Measurements from ENCODE around the gene IRF4. TPM values are rescaled to one million over a fixed set of nuclear protein-coding genes. Genes with fewer than 3 reads are reported as not detected.

Gene IRF4
- polyA plus RNA-seq, result under 1 TPM; 0.41 to 0.98 (median 0.51) TPM

DNA sequence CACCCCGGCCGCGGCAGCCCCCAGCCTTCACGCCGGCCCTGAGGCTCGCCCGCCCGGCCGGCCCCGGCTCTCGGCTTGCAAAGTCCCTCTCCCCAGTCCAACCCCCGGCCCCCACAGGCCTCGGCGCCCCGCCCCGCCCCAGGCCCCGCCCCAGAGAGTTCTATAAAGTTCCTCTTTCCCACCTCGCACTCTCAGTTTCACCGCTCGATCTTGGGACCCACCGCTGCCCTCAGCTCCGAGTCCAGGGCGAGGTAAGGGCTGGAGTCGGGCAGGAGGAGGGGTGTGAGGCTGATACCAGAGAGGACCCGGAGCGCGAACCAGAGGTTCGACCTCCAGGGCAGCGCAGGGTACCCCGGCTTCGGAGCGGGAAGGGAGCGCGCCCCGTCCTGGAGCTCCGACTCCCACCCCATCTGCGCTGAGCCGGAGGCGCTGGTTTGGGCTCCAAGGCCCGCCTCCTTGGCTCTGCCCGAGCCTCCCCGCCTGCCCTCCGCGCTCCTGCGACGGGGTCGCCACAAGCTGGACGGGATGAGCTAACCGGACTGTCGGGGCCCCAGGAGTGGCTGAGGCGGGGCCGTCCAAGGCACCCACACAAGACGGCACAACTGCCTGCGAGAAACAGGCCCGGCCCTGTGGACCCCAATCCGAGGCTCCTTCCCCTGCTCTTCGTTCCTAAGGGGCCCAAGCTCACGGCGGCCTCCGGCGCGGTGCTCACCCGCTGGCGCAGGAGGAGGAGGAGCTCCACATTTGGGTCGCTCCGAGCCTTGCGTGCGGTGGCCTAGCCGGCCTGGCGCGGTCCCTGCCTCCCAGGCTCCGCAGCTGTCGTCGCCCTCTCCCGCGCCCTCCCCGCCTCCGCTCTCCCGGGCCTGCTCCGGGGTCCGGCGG lies at the start of gene IRF4:
TSS of gene IRF4 (plus strand) at position 194 of the 882 bp plus-strand sequence. CDS start 1,401 bp downstream, outside the sequence.
- peak within 1 kb of the TSS; percentile 89 to 96 (median 92) for H3K4me3 Mint-ChIP-seq
- H3K27me3 Mint-ChIP-seq (ENCODE audit: low read depth in 3 of 3), result peaks cover 13 to 22% (median 14%) of the 10 kb centered on the region in 3 donors
- H3K27ac Mint-ChIP-seq, result peak within 1 kb of the TSS in 4 of 6 donors; percentile 73 to 92 (median 77)
- H3K4me1 Mint-ChIP-seq, result peaks cover 25 to 29% of the 10 kb centered on the region in 2 donors
- DNase-seq, result peak; percentile 12 to 42 (median 18)
- H3K36me3 Mint-ChIP-seq, result peaks cover 0 to 8% (median 7%) of the 10 kb centered on the region in 3 donors
- no peaks in the 10 kb centered on the region for H3K9me3 Mint-ChIP-seq

DNA sequence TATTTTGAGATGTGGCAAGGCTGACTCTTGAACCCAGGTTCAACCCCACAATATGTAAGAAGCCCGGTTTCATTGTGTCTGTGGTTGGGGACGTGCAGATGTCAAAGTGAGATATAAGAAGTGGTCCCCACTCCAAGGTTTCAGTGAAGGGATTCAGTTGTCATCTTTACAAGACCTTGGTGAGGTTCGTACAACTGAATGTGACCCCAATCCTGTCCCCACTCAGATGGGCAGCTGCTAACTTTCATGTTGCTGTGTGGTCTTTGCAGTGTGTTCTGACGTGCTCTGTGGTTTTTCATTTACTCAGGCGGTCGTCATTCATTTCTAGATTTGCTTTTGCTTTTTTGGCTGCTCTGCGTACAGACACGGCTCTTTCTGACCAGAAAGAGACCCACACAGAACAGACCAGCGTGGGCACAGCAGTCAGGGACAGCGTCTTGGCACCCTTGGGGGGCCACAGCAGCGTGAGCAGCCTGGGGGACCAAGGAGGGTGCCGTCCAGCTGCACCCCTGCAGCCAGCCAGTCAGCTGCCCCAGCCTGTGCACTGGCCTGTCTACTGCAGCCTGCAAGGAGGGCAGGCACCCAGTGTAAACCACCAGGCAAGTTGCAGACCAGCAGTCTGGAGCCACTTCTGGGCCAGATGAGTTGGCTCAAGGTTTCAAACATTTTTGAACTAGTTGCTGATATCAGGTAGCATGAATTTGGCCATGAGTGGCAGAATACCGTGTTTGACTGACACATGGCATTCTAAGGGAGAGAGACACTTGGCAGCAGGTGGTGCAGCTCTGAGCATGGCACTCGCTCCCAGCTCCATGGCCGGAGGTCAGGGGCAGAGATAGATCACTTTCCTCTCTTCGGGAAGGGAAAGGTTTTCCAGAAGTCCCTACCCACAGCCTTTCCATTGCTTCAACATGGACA lies 49.4 kb upstream of the IRF4 start:
- H3K4me3 Mint-ChIP-seq, result peak overlapping the region; percentile 34 to 84 (median 58)

DNA sequence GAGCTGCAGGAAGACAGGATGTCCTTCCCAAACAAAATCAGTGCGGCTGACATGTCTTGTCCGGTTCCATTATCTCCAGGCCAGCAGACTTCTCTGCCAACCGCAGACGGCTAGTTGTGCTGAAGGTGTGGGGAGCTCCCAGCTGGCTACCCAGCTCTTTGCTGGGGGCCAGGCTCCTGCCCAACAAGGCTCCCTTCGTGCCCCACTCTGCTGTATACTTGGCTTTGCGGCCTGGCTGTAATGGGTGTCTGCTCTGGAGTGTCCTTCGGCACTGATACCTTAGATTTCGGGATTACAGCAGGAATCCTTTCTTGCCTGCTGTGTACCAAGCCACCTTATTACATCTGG lies 48.7 kb upstream of the IRF4 start:
- H3K4me3 Mint-ChIP-seq, result peak overlapping the region in 2 of 5 donors; percentile 34 to 84
- peaks cover 0 to 3% (median 0%) of the 10 kb centered on the region in 6 donors for H3K9me3 Mint-ChIP-seq

More for the DNA sequence above, 49.4 kb upstream of the IRF4 start:
- peak; percentile 74 to 86 (median 79) for DNase-seq
- Mint-ChIP-seq H3K36me3 (peaks cover 7 to 29% (median 8%) of the 10 kb centered on the region in 3 donors), H3K9me3 (peaks cover 0 to 3% (median 0%) of the 10 kb centered on the region in 6 donors), H3K27me3 (ENCODE audit: low read depth in 3 of 3) (peaks cover 2 to 8% (median 7%) of the 10 kb centered on the region in 3 donors), H3K27ac (peak overlapping the region; percentile 75 to 97 (median 86)), H3K4me1 (peaks cover 54 to 61% of the 10 kb centered on the region in 2 donors)

DNA sequence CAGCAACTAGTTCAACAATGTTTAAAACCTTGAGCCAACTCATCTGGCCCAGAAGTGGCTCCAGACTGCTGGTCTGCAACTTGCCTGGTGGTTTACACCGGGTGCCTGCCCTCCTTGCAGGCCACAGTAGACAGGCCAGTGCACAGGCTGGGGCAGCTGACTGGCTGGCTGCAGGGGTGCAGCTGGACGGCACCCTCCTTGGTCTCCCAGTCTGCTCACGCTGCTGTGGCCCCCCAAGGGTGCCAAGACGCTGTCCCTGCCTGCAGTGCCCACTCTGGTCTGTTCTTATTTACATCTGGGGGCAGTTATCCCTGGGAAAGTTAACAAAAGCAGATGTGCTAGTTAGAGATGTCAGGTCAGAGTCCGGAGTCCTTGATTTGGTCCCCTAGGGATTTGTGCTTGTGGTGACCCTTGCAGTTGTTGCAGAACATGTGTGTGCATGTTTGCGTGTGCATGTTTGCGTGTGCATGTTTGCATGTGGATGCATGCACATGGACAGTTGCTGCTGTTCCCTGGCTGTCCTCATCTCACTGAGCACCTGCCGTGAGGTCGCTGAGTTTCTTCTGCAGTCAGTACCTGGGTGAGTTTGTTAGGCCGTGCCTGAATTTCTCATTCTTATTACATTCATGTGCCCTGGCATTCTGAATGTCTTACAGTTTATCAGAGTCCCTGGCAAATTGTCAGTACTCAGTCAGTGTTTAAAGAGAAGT lies 48.2 kb upstream of the IRF4 start:
- H3K27me3 Mint-ChIP-seq (ENCODE audit: low read depth in 3 of 3), result peaks cover 3 to 9% (median 7%) of the 10 kb centered on the region in 3 donors
- peaks cover 0 to 3% (median 0%) of the 10 kb centered on the region in 6 donors for H3K9me3 Mint-ChIP-seq
- H3K27ac Mint-ChIP-seq, result peak overlapping the region in 5 of 6 donors; percentile 11 to 97 (median 44)
- DNase-seq, result no peak
- peaks cover 14 to 39% (median 19%) of the 10 kb centered on the region in 3 donors for H3K36me3 Mint-ChIP-seq
- H3K4me1 Mint-ChIP-seq, result peaks cover 42 to 51% of the 10 kb centered on the region in 2 donors
- H3K4me3 Mint-ChIP-seq, result peak overlapping the region in 1 of 5 donors; percentile 22

More for the DNA sequence above, 48.7 kb upstream of the IRF4 start:
- Mint-ChIP-seq H3K27ac (peak overlapping the region; percentile 75 to 97 (median 86)), H3K27me3 (ENCODE audit: low read depth in 3 of 3) (peaks cover 3 to 8% (median 7%) of the 10 kb centered on the region in 3 donors), H3K36me3 (peaks cover 11 to 35% (median 13%) of the 10 kb centered on the region in 3 donors), H3K4me1 (peaks cover 48 to 54% of the 10 kb centered on the region in 2 donors)
- no peak for DNase-seq

DNA sequence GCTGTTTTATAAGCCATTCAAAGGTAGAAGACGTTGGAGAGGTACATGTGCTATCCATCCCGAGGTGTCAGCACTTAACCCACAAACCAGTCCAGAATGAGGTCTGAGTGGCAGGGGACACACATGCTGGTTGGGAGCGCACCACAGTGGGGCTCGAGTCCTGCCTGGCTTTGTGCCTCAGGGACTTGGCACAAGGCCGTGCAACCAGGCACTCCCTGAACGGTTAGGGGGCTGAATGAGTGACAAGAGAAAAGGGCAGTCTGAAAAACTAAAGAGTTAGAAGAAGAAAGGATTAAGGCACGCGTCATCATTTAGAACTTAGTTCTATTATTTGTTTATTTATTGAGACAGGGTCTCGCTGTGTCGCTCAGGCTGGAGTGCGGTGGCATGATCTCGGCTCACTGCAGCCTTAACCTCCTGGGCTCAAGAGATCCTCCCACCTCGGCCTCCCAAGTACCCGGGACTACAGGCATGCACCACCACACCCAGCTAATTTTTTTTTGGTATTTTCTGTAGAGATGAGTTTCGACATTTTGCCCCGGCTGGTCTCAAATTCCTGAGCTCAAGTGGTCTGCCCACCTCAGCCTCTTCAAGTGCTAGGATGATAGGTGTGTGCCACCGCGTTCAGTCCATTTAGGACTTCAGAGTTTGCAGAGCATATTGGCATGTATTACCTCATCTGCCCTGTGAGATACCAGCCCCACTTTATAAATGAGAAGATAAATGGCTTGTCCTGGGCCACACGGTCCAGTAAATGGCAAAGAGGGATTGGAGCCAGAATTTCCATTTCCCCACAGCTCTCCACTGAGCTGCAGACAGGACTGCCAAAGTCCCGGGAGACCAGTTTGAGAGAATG lies 47.4 kb upstream of the IRF4 start:
- peak overlapping the region in 5 of 6 donors; percentile 11 to 85 (median 44) for H3K27ac Mint-ChIP-seq

DNA sequence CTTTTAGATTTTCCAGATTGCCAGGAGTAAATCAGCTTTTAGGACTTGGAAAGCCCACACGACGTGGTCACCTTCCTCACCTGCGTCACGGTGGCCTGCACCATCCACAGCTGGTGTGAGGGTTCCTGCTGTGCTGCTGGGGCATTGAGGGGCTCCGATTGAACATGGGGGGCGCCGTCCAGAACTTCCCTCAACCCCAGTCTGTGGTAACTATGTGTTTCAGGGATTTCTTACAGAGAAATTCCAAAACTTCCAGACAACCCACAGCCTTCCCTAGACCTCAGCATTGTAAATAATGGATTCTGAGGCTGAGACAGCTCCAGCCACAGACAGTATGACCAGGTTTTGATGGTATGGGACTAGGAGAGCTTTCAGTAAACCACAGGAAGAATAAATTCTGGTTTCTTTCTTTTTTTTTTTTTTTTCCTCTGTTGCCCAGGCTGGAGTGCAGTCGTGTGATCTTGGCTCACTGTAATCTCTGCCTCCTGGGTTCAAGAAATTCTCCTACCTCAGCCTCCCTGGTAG lies 46.7 kb upstream of the IRF4 start:
- peaks cover 27 to 36% of the 10 kb centered on the region in 2 donors for H3K4me1 Mint-ChIP-seq

More for the DNA sequence above, 47.4 kb upstream of the IRF4 start:
- Mint-ChIP-seq H3K27me3 (ENCODE audit: low read depth in 3 of 3) (peaks cover 3 to 10% (median 7%) of the 10 kb centered on the region in 3 donors), H3K4me3 (no peak overlapping the region), H3K4me1 (peaks cover 34 to 43% of the 10 kb centered on the region in 2 donors), H3K9me3 (peaks cover 0 to 3% (median 0%) of the 10 kb centered on the region in 6 donors), H3K36me3 (peaks cover 20 to 45% (median 25%) of the 10 kb centered on the region in 3 donors)
- DNase-seq, result no peak

DNA sequence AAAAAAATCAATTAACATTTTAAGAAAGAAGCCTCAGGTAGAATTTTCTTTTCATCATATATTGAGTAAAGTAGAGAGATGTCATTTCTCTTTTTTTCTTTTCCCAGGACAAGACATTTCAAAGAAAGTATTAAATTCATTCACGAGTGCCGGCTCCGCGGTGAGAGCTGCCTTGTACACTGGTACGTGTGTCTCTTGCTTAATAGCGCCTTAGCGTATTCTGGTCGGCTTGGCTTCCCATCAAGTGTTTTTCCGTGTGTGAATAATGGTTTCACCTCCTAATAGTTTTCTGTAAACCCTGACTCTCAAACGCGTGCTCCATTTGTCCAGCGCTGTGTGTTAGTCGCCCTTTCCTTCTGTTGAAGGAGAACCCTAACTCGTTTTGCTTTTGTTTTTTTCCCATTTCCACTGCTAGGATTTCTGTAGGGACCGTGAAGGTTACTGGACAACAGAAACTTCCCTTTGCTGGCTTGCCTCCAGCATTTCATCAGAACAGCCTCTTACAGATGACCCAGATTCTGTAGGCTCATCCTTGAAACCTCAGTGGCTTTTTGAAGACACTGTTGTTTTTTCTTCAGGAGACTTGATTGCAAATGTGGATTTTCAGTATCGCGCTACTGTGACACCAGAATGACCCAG lies 45.7 kb upstream of the IRF4 start:
- no peak for DNase-seq
- H3K36me3 Mint-ChIP-seq, result peaks cover 32 to 52% (median 37%) of the 10 kb centered on the region in 3 donors
- peak overlapping the region in 2 of 6 donors; percentile 12 to 53 for H3K27ac Mint-ChIP-seq
- H3K9me3 Mint-ChIP-seq, result peaks cover 0 to 3% (median 0%) of the 10 kb centered on the region in 6 donors
- H3K4me1 Mint-ChIP-seq, result peaks cover 17 to 28% of the 10 kb centered on the region in 2 donors
- H3K4me3 Mint-ChIP-seq, result no peak overlapping the region
- H3K27me3 Mint-ChIP-seq (ENCODE audit: low read depth in 3 of 3), result peaks cover 3 to 7% (median 5%) of the 10 kb centered on the region in 3 donors

More for the DNA sequence above, 46.7 kb upstream of the IRF4 start:
- peaks cover 0 to 3% (median 0%) of the 10 kb centered on the region in 6 donors for H3K9me3 Mint-ChIP-seq
- DNase-seq, result no peak
- H3K36me3 Mint-ChIP-seq, result peaks cover 22 to 49% (median 30%) of the 10 kb centered on the region in 3 donors
- H3K4me3 Mint-ChIP-seq, result no peak overlapping the region
- H3K27ac Mint-ChIP-seq, result peak overlapping the region in 4 of 6 donors; percentile 34 to 53 (median 42)
- peaks cover 3 to 7% (median 6%) of the 10 kb centered on the region in 3 donors for H3K27me3 Mint-ChIP-seq (ENCODE audit: low read depth in 3 of 3)

DNA sequence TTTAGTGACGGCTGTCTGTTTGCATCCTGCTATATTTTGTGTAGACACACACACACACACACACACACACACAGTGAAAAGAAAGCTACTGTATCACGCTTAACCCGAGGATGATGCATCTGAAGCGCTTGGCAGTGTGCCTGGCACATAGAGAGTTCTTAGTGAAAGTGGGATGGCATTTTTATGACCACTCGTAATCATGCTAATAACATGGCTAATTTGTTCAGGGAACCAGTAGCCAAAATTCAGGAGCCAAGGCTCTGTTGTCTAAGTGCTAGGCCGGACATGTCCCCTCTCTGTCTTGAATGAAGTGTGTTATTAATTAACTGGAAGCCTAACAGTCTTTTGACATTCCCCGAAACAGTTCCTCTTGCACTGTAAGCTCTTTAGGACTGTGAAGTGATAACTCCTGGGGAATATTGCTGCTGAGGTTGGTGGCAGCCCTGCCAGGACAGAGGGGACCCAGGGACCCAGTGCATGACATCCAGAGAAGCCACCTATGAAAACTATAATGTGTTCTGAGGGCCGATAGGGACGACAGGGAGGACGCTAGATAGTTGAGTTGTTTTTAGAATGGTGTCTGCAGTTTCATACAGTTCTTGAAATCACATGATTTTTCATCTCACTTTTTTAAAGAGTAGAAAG lies 45.0 kb upstream of the IRF4 start:
- H3K9me3 Mint-ChIP-seq, result peaks cover 0 to 3% (median 0%) of the 10 kb centered on the region in 6 donors
- H3K27ac Mint-ChIP-seq, result peak overlapping the region in 2 of 6 donors; percentile 12 to 26
- no peak overlapping the region for H3K4me3 Mint-ChIP-seq
- peaks cover 36 to 57% (median 44%) of the 10 kb centered on the region in 3 donors for H3K36me3 Mint-ChIP-seq
- peaks cover 12 to 23% of the 10 kb centered on the region in 2 donors for H3K4me1 Mint-ChIP-seq
- DNase-seq, result no peak
- peaks cover 3 to 7% (median 5%) of the 10 kb centered on the region in 3 donors for H3K27me3 Mint-ChIP-seq (ENCODE audit: low read depth in 3 of 3)

DNA sequence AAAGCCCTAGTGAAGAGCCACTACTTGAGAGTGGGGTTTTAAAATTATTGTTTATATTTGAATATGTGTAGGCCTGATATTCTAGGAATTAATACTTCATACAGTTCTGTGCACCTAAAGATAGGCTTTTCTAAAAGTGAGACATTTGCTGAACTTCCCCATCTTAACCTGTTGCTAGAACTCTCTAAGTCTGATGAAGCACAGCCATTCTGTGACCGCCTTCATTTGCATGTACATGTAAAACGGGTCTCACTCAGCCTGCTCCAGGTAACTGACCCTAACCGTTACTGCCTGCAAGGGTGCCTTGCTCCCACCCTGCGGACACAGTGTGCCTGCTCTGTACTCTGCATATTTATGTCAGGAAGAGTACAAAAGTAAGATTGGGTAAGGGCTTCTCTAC lies 44.3 kb upstream of the IRF4 start:
- H3K4me3 Mint-ChIP-seq, result no peak overlapping the region
- H3K27ac Mint-ChIP-seq, result no peak overlapping the region
- peaks cover under 1 to 3% (median 2%) of the 10 kb centered on the region in 3 donors for H3K27me3 Mint-ChIP-seq (ENCODE audit: low read depth in 3 of 3)
- peaks cover 5 to 15% of the 10 kb centered on the region in 2 donors for H3K4me1 Mint-ChIP-seq
- peaks cover 29 to 56% (median 46%) of the 10 kb centered on the region in 3 donors for H3K36me3 Mint-ChIP-seq
- H3K9me3 Mint-ChIP-seq, result peaks cover 0 to 3% (median 0%) of the 10 kb centered on the region in 6 donors
- no peak for DNase-seq

DNA sequence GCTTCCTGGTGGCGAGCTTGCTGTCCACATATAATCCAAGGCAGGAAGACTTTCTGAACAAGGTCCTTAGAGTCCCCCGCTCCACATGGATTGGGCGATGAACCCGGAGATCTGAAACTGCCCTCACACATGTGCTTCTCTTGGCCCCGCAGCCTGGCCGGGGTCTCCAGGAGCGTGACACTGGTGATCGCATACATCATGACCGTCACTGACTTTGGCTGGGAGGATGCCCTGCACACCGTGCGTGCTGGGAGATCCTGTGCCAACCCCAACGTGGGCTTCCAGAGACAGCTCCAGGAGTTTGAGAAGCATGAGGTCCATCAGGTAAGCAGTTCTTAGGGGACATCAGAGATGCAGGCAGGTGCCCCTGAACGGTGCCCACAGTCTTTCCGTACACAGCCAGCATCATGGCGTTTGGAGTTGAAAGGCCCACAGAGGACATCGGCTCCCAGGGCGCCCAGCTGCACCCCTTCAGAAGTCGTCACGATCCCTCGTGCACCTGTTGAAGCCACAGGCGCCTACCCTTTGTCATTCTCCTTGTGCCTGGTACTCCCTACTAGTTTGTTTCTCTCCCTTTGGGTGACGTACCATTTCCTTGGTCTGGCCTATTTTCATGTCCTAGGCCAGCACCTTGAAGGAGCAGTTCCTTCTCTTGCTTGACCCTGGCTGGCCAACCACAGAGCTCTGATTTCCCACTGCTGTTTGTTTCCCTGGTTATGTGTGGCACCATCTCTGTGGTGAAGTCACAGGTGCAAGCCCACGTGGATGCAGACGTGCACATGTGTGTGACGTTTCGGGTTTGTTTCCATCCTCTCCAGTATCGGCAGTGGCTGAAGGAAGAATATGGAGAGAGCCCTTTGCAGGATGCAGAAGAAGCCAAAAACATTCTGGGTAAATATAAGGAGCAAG lies 43.3 kb upstream of the IRF4 start:
- Mint-ChIP-seq H3K4me1 (peaks cover 0 to 13% of the 10 kb centered on the region in 2 donors), H3K27me3 (ENCODE audit: low read depth in 3 of 3) (peaks cover 0 to 3% (median 2%) of the 10 kb centered on the region in 3 donors), H3K9me3 (peaks cover 0 to 3% (median 0%) of the 10 kb centered on the region in 6 donors), H3K36me3 (peaks cover 28 to 62% (median 46%) of the 10 kb centered on the region in 3 donors), H3K4me3 (no peak overlapping the region), H3K27ac (peak overlapping the region in 1 of 6 donors; percentile 54)
- DNase-seq, result no peak
